HG03460 (cell line): ENCODE data around the gene CTDSPL.

Experiments
- ATAC-seq: cut with Tn5 transposase; IDR thresholded peaks from one replicate; pipeline ENCODE4 v1.9.1; 2021; ENCODE audit not compliant: unreplicated experiment

CTDSPL gene

DNA sequence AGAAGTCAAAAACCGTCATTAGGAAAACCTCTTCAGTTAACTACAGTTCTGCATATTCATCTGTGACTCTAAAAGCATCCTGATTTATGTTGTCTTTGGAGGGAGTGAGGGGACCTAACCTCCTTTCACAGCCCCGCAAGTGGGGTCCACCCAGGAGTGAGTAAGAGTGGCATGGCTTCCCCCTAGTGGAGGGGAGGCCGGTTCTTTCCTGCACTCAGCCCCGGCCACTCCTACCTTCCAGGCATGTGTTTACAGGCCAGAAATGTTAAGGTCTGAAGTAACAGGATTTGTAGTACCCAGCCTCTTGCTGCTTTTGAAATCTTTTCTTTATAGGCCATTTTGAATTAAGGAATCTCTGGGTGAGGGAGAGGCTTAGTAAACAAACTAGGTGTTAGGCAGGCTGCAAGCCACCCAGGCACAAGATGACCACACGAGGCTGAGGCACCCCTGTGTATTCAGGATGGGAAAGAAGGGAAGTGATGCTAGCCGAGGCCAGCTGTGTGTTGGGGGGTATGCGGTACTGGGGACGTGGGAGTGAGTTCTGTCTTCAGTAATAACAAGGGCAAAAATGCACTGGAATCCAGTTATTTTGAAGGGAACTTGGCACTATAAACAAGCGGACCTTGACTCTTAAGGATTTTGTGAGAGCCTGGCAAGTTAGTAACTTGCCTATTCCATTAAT, 50.5 kb downstream of the CTDSPL start:
- ATAC-seq: no peak

DNA sequence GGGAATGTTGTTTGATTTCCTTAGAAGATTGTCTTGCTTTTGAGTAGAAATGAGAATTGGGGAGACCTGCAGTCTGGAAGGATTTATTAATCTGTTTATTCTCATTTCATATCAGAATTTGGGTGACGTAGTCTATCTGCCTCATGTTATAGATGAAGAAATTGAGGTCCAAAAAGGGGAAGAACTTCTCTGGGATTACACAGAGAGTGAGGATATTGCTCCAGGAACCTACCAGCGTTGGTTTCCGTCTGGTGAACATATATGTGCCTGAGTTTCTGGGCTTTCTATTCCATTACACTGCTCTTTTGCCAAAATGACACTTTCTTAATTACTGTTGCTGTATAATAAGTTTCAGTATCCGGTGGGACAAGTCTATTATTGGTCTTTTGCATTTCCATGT, 51.8 kb downstream of the CTDSPL start:
- no peak for ATAC-seq

DNA sequence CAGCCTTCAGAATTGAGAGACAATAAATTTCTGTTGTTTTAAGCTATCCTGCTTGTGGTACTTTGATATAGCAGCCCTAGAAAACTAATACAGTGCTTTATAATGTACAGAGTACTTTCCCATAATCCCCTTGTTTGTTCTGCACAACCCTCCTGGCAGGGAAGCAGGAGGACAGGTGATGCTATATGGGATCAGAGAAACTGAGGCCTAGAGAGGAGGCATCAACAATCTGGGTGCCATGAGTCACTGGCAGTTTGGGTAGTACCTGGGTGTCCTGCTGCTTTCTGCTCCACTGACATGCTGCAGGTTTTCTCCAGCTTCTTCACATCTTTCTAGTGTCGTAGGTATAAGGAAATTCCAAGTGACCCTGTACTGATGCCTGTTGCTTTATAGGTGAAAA, 55.0 kb downstream of the CTDSPL start:
- no peak for ATAC-seq

DNA sequence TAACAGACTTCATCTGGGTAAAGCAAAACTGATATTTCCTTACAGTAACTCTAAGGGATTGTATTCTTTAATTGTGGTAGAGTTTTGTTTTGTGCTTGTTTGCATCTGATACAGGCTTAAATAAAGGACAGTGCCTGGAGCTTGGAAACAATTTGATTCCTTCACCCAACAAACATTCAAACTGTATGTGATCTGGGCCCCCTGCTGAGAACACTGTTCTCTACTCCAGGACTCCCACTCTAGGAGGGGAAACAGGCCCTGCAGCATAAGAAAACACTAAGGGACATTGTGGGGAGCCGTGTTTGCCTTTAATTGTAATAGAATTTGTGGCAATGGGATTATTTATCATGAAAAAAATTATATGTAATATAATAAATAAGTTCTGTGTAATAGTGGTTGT, 56.9 kb downstream of the CTDSPL start:
- no peak for ATAC-seq

DNA sequence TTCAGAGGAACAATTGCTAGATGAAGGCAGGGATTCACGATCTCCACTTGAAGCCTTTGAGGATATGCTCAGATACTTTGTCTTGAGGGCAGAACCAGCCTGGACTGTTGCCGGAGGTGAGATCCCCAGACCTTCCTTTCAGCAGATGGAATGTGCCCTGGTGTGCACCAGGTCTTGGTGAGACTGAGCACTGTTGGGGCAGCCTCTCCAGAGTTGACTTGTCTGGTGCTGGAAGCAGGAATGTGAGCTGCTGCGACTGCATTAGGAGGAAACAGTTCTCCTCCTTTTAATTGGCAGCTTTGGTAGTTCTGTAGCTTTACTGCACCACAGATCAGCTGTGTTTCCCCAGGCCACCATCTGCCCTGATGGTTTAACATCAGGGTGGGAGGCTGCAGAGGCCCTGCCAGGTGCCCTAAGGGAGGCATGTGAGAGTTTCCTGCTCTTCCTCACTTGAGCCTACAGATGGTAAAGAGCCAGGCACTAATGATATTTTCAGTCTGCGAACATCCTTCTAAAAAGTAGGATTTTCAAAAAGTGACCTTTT, 58.5 kb downstream of the CTDSPL start:
- ATAC-seq: no peak

DNA sequence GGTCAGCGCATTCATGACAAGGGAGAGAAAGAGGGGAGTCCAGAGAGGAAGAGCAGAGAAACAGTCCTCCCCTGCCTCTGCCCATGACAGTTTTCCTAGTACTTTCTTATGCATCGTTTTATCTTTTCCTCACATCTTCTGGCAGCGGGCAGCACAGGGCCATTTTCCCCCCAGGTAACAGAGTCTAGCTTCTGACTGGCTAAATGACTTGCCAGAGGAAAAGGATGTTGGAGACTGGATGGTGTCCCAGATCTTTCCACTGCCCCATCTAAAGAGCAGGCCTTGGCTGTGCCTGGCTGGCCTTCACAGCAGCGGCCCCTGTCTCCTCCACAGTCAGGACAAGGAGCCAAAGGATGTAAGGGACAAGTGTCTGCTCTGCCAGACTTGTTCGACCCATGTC, 59.3 kb downstream of the CTDSPL start:
- no peak for ATAC-seq

GRCh38 chr3:37922721-37923568, 61.3 kb downstream of the CTDSPL start:
- no peak for ATAC-seq

GRCh38 chr3:37923569-37924040, 61.9 kb downstream of the CTDSPL start:
- no peak for ATAC-seq

GRCh38 chr3:37924453-37924852, 62.8 kb downstream of the CTDSPL start:
- ATAC-seq: no peak

- no peak for ATAC-seq
Observed at GRCh38 chr3:37925157-37925556, 63.5 kb downstream of the CTDSPL start.

DNA sequence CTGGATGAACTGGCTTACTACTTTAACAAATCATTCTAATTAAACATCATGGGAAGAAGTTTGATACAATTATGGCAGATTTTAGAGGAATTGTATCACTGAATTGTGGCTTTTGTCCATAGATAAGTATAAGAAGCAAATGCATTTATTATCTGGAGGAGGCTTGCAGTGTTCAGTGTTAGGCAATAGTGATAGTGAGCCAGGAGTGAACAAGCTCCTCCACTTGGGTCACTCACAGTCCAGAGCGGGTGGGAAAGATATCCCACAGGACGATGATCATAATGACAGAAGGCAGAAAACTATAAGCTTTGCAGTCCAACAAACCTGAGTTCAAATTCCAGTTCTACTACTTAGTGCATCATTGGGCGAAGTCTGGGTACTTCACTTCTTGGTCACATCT, 64.9 kb downstream of the CTDSPL start:
- no peak for ATAC-seq

DNA sequence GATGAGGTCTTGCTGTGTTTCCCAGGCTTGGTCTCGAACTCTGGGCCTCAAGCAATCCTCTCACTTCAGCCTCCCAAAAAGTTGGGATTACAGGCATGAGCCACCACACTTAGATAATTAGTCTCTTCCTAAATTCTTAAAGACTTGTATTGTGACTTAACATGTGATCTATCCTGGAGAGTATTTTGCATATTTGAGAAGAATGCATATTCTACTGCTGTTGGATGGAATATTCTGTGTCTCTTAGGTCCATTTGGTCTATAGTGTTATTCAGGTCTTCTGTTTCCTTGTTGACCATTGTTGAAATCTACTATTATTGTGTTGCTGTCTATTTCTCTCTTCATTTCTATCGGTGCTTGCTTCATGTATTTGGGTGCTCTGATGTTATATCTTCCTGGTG, 68.8 kb downstream of the CTDSPL start:
- ATAC-seq: no peak

- no peak for ATAC-seq
Observed at GRCh38 chr3:37932505-37932904, 70.8 kb downstream of the CTDSPL start.

GRCh38 chr3:37934631-37935289, 73.1 kb downstream of the CTDSPL start:
- no peak for ATAC-seq

GRCh38 chr3:37935290-37935668, 73.6 kb downstream of the CTDSPL start:
- ATAC-seq: no peak

DNA sequence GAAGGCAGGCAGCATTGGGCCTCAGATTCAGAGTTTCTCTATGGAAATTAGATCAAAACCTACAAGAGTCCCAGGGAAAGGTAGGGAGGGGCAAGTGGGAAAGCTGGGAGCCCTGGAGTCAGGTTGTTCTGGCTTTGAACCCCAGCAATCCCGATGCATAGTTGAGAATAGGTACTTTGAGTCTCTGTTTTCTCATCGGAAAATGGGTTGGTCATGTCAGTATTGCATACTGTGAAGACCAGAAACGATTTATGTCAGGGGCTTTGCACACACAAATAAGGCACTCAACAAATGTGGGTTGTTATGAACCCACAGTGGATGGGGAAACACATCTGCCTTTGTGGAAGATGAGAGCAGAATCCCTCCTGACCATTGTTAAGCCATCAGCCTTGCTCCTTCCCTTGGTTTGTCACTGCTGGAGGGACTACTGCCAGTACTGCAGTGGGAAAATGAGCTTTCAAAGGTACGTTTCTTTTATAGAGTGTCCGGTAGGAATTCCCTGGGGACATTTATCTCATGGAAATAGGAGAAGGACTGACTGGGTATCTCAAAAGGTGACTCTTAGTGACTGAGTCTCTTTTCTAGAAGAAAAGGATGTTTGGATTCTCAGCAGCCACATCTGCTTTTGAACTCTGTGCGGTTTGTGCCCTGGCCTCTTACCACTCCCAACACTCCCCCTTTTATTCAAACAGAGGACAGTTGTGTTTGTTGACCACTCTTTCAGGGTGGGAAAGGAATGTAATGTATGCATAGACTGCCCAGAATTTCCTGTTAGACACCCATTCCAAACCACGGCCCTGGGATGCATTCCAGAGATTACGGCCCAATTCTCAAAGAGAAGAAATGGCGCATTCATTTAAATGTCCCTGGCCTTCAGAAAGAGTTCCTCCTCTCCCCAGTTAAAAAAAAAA, 74.3 kb downstream of the CTDSPL start:
- no peak for ATAC-seq

- ATAC-seq: no peak
Observed at GRCh38 chr3:37937156-37937555, 75.5 kb downstream of the CTDSPL start.

DNA sequence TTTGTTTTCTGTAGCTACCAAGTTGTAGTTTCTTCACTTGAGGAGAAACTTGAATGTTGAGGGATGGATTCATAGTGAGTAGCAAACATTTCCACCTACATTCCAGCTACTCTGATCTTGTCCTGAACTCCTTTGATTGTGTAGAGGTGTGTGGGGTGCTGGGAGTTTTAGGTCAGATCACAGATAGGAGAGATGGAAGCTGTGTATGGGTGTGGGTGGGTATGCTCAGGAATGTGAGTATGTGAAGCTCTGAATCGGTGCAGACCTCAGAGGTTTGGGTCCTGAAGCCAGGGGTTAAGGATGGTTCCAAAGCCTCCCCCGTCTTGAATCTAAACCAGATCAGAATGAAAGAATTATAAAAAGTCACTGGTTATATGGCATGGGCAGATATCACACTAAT, 76.3 kb downstream of the CTDSPL start:
- no peak for ATAC-seq

DNA sequence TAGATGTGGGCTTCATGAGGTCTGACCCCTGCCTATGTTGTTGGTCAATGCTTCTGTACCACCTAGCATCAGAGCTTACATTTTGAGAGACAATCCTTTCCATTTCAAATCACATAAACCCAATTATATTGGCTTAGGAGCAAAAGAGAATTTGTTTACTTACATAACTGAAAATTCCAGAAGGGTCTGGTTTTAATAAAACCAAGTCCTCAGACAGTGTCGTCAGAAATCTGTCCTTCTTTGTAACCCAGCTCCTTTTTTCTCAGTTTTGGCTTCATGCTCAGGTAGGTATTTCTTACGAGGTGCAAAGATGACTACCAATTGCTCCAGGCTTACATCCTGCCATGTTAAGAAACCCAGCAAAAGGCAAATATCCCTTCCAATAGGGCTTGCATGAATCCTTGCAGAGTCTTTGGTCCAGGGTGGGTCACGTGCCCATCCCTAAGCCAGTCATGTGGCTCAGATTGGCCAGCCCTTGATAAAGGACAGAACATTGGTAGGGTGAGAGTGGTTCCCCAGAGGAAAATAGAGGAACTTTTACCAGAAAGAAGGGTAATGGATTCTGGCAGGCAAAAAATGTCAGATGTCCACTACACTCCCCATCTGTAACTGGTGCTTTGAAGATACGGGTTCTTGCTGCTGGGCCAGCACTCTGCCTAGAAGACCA, 78.7 kb downstream of the CTDSPL start:
- no peak for ATAC-seq
